ENCODE results near the gene OR14A2. TPM values are rescaled to one million over a fixed set of nuclear protein-coding genes. Genes with fewer than 3 reads are reported as not detected.
"Not testable (repeated sequence)": the region's sequence is repeated elsewhere in the genome, so short reads cannot be mapped to it uniquely, and the experiment has no call there.

Gene OR14A2
- not detected for polyA plus RNA-seq

DNA sequence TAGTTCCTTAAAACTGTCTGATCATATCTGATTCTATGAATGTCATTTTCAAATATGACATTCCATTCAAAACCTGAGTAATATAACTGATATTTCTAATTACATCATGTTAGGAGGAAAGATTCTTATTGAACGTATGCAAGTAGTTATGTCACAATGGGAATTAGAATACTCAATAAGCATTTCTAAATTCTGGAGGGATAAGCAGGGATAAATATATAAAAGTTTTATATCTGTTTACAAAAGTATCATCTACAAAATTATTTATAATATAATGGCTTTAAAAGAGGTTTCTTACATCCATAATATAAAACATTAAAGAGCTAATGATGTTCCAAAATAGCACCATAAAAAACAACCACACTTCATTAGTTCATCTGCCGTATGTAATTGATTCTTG is at the start of gene OR14A2:
TSS of gene OR14A2 (minus strand) at position 101 of the 400 bp plus-strand sequence.
- H3K27ac ChIP-seq (ENCODE audit: low read depth, low read length), result no peak within 1 kb of the TSS
- WGBS, 3 donors, result 73 to 90% (median 88%) methylated on average over 2 of the region's 2 CpGs

DNA sequence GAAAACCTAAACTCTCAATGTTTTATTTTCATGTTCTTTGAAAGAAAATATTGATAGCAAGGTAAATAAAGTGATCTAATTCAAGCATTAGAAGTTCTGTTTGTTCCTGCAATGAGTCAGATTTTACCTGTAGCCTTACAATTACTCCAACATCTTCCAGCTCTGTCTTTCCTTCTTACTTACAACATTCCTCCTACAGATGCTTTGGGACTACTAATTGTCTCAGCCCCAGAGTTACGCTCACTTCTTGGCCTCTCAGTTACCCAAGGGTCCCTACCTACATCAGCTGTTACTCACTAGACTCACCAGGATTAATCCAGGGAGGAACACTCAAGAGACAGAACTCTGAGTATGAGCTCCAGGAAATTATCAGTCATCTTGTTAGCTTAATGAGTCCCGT is 49.6 kb upstream of the OR14A2 start:
- no peak overlapping the region for H3K27ac ChIP-seq (ENCODE audit: low read depth, low read length)
- WGBS, 3 donors, result 1 to 34% (median 31%) methylated on average over 2 of the region's 2 CpGs

DNA sequence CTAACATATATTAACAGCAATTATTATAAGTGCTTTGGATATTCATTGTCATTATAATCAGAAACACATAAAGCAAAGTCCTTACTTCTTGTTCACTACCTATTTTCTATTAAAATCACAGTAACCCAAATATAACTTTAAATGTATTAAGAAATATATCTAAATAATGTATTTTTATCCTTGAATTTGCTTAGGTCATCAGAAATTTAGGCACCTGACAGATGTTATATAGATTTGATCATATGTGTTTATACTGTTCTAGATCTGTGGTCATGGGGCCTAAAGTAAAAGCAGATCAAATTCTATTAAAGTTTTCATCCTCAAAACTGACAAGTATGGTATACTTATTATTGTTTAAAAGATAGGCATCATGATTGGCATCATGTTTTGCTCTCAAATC is 21.7 kb upstream of the OR14A2 start:
- no peak overlapping the region for H3K27ac ChIP-seq (ENCODE audit: low read depth, low read length)

DNA sequence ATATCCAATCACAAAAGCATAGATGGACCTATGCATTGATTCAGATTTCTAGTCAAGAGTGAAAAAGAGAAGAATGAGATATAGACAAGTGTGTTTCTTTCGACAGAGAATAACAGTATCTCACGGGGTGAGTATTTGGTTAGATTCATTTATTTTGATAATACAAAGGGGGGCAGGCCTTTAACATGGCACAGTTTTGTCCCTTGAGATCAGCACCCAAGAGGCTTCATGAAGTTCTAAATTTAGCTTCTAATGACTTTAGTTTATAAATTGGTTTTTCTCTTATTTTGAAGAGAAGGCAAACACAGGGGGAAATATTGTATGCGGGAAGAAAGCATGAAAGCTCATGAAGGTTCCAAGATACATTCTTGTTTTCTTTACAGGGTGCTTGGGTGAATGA is 12.5 kb upstream of the OR14A2 start, which contains the start of gene OR1C1:
TSS of gene OR1C1 (minus strand) at position 101 of the 400 bp plus-strand sequence. CDS start 2,150 bp downstream, outside the sequence.
- H3K27ac ChIP-seq (ENCODE audit: low read depth, low read length), result no peak within 1 kb of the TSS
- WGBS, 3 donors, result 90 to 94% (median 93%) methylated on average over 3 of the region's 3 CpGs

DNA sequence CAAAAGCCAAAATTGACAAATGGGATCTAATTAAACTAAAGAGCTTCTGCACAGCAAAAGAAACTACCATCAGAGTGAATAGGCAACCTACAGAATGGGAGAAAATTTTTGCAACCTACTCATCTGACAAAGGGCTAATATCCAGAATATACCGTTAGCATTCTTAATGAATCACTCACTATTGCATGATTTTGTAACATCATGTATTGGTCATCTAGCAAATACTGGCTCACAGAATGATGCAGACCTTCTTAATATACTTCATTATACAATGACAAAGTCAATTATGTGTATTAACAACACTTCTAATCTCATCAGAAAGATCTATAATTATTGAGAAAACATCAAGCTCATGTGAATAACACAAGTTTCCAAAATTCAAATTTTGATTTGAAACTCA is 6.4 kb upstream of the OR14A2 start:
- 79 to 95% (median 86%) methylated on average over 1 of the region's 1 CpG for WGBS, 3 donors
- H3K27ac ChIP-seq (ENCODE audit: low read depth, low read length), result not testable (repeated sequence)

DNA sequence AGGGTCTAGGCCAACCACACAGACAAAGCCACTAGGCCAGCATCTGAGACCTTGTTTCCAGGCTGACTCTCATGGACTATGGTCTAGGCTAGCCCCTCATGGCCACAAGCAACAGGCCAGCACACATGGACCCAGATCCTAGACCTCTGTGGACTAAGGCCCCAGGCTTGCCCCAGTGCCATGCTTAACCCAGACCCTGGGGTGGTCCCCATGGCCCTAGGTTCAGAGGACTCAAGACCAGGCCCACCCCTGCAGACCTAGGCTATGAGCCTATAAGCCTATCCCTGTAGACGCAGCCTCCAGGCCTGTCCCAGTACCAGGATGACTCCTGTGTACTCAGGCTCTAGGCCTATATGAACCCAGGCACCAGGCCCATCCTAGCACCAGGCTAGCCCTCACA is 1.9 kb upstream of the OR14A2 start:
- no peak overlapping the region for H3K27ac ChIP-seq (ENCODE audit: low read depth, low read length)
- WGBS, 3 donors, result 72 to 82% (median 78%) methylated on average over 1 of the region's 1 CpG

DNA sequence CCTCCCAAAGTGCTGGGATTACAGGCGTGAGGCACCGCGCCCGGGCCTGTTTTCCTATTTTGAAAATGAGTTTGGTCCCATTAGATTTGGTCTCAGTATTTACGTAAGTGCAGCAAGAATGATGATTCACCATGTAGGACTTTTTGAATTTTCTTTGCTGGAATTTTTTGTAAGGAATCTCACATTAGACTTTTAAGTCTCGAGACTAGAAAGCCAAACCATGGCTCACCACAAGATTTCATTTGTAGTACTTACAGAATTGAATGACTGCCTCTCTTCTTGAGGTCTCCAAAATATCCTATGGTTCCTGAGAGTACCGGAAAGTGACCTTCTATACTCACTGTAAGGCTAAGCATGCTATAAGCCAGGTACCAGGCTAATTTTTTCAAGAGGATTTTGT is 325 bp downstream of the OR14A2 start:
- H3K27ac ChIP-seq (ENCODE audit: low read depth, low read length), result no peak overlapping the region
- 83 to 90% (median 87%) methylated on average over 7 of the region's 7 CpGs for WGBS, 3 donors

DNA sequence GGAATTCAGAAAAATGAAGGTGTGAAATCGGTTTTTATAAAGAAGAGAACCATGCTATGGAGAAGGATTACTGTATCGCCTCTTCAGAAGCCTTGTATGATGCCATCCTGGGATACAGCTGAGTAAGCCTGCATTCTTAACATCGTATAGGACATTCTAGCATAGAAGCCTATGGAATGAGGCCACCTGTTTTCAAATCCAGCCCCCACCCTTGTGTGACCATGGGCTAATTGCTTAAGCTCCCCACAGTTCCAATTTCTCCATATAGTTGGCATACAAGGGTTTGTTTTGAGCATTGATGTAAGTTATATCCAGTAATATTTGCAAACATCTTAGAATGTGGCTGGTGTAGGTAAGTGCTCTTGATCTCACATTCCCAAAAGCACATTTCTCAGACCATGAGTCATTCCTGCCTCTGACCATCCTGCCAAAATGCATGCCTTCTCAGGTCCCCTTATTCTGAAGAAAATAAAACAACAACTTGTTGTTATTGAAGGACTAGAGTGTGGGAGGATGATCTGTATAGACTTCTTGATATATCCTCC is 1.5 kb downstream of the OR14A2 start:
- 67 to 82% (median 80%) methylated on average over 3 of the region's 3 CpGs for WGBS, 3 donors
- H3K27ac ChIP-seq (ENCODE audit: low read depth, low read length), result no peak overlapping the region

DNA sequence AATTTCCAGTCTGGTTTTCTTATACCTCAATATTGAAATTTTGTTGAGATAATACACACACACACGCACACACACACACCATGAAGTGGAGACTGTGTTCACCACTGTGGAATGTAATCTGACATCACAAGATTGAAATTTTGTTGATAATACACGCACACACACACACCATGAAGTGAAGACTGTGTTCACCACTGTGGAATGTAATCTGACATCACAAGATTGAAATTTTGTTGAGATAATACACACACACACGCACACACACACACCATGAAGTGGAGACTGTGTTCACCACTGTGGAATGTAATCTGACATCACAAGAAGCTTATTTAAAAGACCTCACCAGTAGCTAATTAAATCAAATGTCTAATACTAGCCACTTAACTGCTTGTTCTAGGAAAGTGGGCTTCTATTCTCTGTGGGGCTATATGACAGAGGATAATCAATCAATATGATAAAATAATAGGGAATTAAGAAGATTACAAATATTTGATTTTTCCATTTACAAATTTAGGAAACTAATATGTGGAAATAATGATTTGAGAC is 5.7 kb downstream of the OR14A2 start:
- H3K27ac ChIP-seq (ENCODE audit: low read depth, low read length), result not testable (repeated sequence)

DNA sequence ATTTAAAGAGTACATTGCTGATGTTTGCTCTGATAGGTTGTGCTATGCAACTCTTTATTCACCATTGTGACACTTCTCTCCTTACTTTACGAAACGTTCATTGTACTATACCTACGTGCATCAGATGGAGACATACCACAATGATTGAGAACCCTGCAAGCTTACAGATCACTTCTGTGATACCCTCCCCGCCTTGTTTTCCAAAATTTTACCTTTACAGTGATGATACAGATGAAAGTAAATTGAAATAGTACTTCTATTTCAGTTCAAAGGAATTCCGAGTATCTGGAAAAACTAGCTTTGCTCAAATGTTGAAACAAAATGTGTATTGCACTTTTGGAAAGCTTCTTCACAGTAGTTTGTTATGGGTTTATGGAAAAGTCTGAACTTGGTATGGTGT is 6.2 kb downstream of the OR14A2 start:
- WGBS, 3 donors, result 72 to 86% (median 85%) methylated on average over 5 of the region's 5 CpGs
- no peak overlapping the region for H3K27ac ChIP-seq (ENCODE audit: low read depth, low read length)

More for the DNA sequence above, 5.7 kb downstream of the OR14A2 start:
- 65 to 69% (median 68%) methylated on average over 3 of the region's 3 CpGs for WGBS, 3 donors

DNA sequence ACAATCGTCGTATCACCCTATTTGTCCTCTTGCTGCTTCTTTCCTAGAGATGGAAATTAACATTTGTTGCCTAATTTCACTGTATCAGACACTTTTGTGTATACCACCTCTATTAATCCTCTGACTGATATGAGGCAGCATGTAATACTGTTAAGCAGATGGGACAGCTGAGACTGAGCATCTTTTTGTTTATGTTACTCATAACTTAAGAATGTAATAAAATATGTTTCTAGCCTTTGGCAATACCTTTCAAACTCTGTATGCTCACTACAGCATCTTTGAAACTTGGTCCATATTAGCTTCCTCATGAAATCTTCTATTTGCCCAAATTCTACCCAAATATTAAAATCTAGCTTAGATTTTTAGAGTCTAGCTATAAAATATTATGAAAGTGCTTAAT is 7.2 kb downstream of the OR14A2 start:
- WGBS, 3 donors, result 82 to 90% (median 87%) methylated on average over 2 of the region's 2 CpGs

DNA sequence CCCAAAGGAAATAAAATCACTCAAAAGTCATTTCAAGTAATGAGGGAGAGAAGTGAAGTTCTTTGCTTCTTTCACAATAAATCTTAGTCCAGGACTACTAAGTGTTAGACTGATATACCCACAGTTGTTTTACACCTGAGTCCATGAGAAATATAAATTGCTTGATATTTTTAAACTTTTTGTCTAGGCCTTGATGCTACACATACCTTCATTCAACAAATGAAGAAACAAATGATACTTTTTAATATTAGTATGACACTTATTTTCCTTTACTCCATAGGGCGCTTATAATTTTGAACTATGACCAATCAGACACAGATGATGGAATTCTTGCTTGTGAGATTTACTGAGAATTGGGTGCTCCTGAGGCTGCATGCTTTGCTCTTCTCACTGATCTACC is 9.6 kb downstream of the OR14A2 start, which contains the start of gene OR14K1:
TSS of gene OR14K1 (plus strand) at position 301 of the 400 bp plus-strand sequence. CDS start at position 301, 0 bp downstream.
- WGBS, 3 donors, result 85 to 97% (median 91%) methylated on average over 1 of the region's 1 CpG
- no peak within 1 kb of the TSS for H3K27ac ChIP-seq (ENCODE audit: low read depth, low read length)

More for the DNA sequence above, 7.2 kb downstream of the OR14A2 start:
- no peak overlapping the region for H3K27ac ChIP-seq (ENCODE audit: low read depth, low read length)

DNA sequence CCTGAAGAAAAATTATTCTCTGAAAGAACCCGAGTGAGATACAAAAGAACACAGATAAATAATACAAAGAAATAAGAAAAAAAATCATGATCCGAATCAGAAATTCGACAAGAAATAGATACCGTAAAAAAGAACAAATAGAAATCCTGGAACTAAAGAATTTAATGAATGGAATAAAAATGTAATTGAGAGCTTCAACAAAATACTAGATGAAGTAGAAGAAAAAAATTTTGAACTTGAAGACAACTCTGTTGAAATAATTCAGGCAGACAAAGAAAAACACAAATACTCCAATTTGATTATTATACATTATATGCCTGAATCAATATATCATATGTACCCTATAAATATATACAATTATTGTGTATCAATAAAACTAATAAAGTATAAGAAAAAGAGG is 26.7 kb downstream of the OR14A2 start:
- H3K27ac ChIP-seq (ENCODE audit: low read depth, low read length), result no peak overlapping the region

DNA sequence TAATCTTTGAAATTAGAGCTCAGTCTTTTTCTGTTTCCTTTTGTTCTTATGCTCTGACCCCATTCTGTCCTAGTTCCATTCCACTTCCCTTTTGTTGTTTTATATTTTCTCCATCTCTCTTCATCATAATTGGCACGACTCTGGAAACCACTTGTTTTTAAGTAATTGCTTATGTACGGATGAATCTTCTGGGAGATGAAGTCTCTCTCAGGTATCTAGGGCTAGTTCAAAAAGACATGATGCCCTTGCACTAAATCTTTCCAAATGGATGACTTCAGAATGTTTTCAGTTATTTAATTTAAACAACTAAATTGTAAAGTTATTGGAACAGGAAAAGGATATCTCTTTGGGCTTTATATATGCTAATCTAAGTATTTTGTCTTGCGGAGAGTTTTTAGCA is 31.4 kb downstream of the OR14A2 start, which contains the start of gene OR6F1:
TSS of gene OR6F1 (minus strand) at position 101 of the 400 bp plus-strand sequence. CDS start 3,891 bp downstream, outside the sequence.
- 74 to 83% (median 81%) methylated on average over 3 of the region's 3 CpGs for WGBS, 3 donors
- H3K27ac ChIP-seq (ENCODE audit: low read depth, low read length), result no peak within 1 kb of the TSS

More for the DNA sequence above, 26.7 kb downstream of the OR14A2 start:
- 85 to 92% (median 92%) methylated on average over 4 of the region's 4 CpGs for WGBS, 3 donors

DNA sequence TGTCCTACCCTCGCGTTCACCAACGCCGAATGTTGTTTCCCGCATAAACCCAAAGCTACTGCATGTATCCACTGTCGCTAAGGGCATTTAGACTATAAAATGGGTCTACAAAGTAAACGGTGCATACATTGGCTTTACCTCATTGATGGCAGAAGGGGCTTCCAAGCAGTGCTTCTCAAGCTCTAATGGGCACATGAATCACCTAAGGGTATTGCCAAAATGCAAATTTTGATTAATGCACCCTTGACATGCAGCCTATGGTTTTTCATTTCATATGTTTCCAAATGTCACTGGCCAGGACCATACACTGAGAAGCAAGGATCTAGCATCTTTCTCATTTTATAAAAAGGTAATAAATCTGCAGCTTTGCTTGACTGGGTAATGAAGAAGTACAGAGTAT is 34.2 kb downstream of the OR14A2 start:
- H3K27ac ChIP-seq (ENCODE audit: low read depth, low read length), result no peak overlapping the region
- 83 to 94% (median 86%) methylated on average over 7 of the region's 7 CpGs for WGBS, 3 donors

DNA sequence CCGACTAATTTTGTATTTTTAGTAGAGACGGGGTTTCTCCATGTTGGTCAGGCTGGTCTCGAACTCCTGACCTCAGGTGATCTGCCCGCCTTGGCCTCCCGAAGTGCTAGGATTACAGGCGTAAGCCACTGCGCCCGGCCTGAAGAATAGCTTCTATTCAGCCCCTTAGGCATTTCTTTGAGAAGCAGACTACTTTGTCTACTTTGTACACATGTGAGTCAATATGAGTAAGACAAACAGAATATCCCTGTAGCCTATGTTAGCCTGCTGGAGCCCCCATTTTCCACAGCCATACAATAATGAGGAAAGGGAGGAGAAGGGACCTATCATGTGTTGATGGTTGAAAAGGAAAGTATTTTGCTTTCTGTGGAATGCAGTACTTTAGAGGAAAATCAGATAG is 37.3 kb downstream of the OR14A2 start:
- H3K27ac ChIP-seq (ENCODE audit: low read depth, low read length), result not testable (repeated sequence)
- WGBS, 3 donors, result 87 to 92% (median 92%) methylated on average over 8 of the region's 8 CpGs

DNA sequence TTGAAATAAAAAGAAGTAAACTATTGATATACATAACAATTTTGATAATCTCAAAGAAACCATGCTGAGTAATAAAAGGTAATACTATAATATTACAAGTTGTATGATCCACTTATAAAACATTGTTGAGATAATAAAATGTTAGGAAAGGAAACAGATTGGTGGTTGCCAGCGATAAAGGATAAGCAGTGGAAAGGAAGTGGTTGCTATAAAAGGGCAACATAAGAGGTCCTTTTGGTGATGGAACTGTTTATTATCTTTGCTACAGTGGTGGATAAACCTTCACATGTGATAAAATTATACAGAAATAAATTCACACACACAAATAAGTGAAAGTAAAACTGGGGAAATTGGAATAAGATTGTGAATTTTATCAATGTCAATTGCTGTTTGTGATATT is 46.6 kb downstream of the OR14A2 start:
- WGBS, 3 donors, result 42 to 79% (median 49%) methylated on average over 1 of the region's 1 CpG
- H3K27ac ChIP-seq (ENCODE audit: low read depth, low read length), result no peak overlapping the region

DNA sequence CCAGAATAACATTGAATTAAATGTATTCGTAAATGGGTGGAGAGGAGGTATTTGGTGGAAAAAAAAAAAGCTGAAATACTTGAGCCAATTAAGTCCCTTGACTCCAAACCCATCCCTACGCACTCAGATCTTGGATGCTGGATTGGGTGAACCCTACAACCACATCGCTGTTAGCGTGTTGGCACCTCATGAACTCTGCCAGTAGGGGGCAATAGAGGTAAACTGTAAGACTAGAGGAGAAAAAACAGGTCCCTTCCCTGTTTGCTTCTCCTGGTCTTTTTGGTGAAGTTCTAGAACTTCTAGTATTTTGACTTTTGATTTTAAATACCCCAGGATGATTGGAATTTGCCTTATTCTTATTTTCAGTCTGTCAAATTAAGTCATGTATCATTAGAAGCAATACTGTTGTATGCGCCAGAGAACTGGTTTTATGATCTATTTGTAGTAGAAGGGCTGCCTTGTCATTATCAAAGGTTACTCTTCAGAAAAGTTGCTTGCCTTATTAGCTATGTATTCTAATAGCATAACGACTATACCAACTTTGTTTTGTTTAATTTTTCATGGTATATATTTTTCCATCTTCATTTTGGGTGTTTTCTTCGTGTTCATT is 66.5 kb downstream of the OR14A2 start:
- no peak overlapping the region for H3K27ac ChIP-seq (ENCODE audit: low read depth, low read length)
- 29 to 36% (median 31%) methylated on average over 7 of the region's 7 CpGs for WGBS, 3 donors

DNA sequence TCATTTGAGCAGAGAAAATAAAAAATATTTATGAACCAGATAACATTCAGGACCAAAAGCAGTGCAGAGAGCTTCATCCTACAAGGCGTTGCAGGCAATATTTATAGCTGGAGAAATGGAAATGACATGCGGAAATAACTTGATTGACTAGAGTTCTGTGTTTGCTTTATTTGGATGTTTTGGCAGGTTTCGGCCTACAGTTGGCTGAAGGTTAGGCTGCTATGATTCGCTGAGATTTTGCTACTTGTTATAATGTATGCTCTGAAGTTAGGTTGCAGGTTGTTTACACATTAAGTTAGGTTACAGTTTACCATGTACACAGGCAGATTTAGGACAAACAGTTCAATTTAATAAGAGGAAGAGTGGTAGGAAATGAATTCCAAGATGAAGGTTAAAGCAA is 67.8 kb downstream of the OR14A2 start:
- H3K27ac ChIP-seq (ENCODE audit: low read depth, low read length), result no peak overlapping the region
- 76 to 87% (median 80%) methylated on average over 4 of the region's 4 CpGs for WGBS, 3 donors

DNA sequence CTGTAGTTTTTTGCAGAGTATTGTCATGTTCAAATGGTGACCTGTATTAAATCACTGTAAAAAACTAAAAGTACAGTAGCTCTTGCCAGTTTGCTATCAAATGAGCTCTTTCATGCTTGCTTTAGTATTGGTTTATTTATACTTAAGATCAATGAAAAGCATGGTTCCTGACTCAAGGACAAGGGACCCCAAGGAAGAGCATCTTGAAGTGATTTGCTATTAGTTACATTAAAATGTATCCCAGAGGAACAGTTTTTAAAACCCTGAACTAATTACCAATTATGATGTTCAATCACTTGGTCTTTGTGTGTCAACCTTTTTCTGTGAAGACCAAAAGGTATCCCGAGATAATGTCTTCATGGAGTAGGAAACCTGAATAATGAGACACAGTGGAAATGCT is 68.3 kb downstream of the OR14A2 start, which contains the start of gene OR13G1:
TSS of gene OR13G1 (minus strand) at position 101 of the 400 bp plus-strand sequence. CDS start 6,698 bp downstream, outside the sequence.
- H3K27ac ChIP-seq (ENCODE audit: low read depth, low read length), result no peak within 1 kb of the TSS
- 73 to 81% (median 74%) methylated on average over 1 of the region's 1 CpG for WGBS, 3 donors
